Neural cell (in vitro differentiated cells): Measurements from ENCODE around the gene MYO18B.

Source experiments
- CTCF ChIP-seq: fragments of 450-650 bp; IDR thresholded peaks from 2 replicates; pipeline ENCODE4 v1.5.1; 2014; ENCODE audit warnings: antibody characterized with exemption, mild to moderate bottlenecking, moderate library complexity; ENCODE audit not compliant: poor library complexity, severe bottlenecking
- EP300 ChIP-seq: fragments of 450-650 bp; conservative IDR thresholded peaks from 2 replicates; pipeline ENCODE4 v1.6.1; 2014; ENCODE audit warnings: antibody characterized with exemption, mild to moderate bottlenecking, moderate library complexity; ENCODE audit not compliant: poor library complexity, severe bottlenecking
- RAD21 ChIP-seq: fragments of 450-650 bp; conservative IDR thresholded peaks from 2 replicates; pipeline ENCODE4 v1.6.1; 2014; ENCODE audit warnings: antibody characterized with exemption, mild to moderate bottlenecking, moderate library complexity

GRCh38 chr22:25779426-25779825, 37.4 kb downstream of the MYO18B start:
- TF ChIP-seq CTCF, result no peak
- no peak for TF ChIP-seq EP300
- no peak for TF ChIP-seq RAD21
